Fibroblast of skin of left quadriceps (primary cell): ENCODE measurements around the gene MAST2.

Source experiments
- DNase-seq, 2 experiments: peaks; one replicate each; pipeline ENCODE4 v3.0.0-alpha.2; 2013; ENCODE audit warnings: low read depth in 2 of 2

MAST2 gene

DNA sequence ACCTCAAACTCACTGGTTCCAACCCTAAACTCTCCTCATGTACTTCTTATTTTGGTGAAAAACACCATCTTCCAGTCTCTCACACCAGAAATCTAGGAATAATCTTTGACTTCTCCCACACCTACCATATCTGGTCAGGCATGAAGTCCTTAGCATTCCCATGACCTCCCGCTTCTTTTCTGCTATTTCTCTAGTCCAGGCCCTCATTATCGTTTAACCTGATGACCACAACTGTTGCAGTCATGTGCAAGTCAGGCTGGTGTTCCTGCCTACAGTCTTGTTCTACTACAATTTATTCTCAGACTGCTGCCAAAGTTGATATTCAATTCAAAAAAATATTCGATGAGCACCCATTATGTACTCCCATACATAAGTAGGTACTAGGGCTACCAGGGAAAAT, 257.7 kb downstream of the MAST2 start:
- DNase-seq = no peak

DNA sequence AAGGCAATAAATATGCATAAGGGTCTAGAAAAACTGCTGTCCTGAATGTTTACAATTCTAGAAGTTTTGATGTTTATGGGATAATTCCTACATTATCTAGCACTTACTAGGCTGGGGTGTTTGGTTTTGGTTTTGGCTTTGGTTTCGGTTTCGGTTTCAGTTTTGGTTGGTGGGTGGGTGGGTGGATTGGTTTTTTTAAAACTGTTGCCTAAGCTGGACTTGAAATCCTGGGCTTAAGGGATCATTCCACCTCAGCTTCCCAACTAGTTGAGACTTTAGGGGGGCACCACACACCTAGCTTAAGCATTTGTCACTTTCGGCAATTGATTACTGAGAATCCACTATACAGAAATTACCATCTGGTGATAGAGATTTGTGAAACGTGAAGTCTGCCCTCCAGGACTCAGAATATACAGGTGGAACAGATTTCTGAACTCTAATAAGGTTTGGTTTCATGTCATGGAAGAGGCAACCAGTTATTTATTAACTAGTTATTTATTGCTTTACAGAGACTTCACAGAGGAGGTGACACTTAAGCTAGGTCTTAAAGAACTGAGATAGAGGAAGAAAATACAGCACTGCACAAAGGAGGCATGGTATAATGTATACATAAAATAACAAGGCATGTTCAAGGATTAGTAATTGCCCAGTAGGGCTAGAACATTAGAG, 259.4 kb downstream of the MAST2 start:
- no peak for DNase-seq

DNA sequence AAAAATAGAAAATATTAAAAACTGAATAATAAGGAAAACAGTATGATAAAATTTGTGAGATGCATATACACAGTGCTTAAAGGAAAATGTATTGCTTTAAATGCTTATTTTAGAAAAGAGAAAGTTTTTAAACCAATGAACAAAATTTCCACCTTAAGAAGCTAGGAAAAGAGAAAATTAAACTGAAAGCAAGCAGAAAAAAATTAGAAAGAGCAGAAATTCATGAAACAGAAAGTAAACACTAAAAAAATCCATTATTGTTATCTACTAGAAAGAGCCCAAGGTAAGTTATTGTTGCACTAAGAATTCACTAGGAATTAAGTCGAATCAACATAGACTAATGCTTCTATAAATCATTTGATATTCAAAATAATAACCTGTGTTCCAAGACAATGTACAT, 261.3 kb downstream of the MAST2 start:
- DNase-seq = no peak

DNA sequence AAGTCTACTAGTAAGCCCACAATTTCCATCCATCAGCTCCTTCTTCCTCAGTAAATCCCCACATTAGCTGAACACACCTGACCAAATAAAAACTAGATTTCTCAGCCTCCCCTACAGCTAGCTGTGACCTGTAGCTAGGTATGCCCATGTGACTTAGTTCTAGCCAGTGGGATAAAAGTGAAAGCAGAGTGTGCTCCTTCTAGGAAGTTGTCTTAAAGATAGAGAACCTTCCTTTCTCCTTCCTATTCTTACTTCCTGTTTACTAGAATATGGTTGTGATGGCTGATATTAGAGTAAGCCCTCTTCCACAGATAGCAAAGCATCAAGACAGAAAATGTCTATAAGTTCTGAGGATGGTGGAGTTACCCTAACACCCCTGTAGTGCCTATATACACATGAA, 262.0 kb downstream of the MAST2 start:
- DNase-seq = no peak

DNA sequence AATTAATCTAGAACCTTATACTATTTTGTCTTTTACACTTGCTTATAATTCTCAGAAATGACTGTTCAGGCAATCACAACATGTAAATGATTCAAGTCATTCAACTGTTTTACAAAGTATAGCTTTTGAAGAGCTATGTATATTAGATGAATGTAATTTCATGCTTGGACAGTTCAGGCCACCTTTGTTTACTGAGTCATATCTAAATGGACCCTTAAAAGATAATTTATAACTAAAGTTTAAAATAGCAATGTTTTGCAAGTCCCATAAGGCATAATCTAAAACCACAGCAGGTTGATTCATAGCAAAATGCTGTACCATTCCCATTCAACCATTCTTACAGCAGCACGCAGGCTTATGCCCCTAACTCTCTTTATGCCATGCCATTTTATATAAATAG, 264.2 kb downstream of the MAST2 start:
- no peak for DNase-seq

DNA sequence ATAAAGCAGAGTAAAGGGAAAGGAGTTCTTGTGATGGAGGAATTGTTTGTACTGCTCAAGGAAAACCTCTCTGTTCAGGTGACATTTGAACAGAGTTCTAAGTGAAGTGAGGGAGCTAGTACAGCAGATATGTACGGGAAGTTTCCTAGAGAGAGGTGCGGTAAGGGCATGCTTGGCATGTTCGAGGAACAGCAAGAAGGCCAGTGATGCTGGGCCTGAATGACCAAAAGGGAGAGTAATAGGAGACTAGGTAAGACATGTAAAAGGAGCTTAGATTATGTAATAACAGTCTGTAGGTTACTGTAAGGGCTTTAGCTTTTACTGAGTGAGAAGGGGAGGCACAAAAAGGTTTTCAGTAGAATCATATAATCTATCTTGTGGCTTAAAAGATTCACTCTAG, 265.1 kb downstream of the MAST2 start:
- DNase-seq = no peak

DNA sequence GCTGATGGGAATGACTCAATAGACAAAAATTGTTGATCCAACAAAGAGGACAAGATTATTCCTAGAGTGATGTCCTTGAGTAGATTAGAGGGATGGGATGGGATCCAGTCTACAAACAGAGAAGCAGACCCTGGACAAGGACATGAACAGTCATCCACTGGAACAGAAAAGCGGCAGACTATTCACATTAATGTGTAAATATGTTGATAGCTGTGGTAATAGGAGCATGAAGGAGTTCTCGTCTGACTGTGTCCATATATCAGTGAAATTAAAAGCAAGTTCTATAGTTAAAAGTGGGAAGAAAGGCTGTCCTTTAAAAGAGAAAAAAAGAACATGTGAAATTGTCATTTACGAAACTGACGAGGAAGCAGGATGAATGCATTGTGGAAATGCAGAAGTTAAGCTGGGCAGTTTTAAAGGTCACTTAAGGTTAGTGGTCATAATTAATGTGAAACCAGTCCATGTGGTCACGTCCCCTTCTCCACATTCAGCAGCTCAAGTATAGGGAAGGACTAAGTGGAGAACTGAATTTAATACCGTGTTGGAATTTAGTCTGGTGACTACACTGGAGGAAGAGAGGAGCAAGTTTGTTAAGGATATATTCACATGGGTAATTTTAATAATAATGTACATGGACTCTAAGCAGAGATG, 266.9 kb downstream of the MAST2 start:
- no peak for DNase-seq

DNA sequence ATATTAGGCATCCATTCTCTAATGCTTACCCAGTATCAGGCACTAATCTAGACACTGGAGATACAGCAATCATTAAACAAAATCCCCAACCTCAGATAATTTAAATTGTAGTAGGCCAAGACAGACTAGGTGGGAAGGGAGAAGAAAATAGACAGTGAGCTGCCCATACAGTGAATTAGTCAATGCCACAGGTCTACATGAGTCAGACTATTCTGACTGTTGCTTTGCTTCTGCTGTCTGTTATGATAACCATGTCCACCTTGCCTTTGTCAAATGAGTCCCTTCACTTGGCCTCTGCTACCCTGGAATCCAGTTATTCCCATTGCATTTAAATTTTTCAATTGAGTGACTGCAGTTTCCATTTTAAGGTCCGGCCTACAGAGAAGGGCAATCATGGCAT, 269.6 kb downstream of the MAST2 start:
- DNase-seq = no peak

DNA sequence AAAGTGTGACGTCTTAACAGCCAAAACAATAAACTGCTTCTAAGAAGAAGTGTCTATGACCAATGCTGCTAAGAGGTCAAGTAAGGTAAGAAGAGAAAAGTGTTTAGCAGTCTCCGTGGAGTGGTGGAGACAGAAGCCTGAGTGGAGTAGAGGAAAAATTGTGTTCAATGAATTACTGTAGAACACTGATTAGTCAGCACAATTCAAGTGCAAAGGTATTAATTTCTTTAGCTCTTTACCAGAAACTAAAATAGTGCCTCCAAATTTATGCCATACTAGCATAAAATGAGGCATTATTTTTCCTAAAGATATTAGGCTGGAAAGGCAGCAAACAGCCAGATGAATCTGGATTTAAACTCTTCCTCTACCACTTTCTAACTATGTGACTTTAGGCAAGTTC, 272.9 kb downstream of the MAST2 start:
- no peak for DNase-seq

DNA sequence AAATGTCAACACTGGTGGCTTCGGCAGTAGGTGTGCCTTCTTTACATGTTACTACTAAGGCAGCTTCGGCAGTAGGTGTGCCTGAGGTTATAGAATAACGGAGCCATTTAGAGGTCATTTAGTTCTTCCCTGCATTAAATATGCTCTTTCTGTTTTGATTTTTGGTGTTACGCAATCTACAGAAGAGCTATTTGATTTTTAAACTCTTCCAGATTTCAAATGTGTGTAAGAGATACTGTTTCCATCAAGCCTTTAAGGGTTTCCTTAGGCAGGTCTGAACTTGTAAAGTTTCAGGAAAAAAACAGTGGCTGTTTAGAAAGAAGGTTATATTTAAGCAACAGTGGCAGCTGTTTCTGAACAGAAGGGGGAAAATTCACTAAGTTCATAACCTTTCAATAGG, 274.2 kb downstream of the MAST2 start:
- DNase-seq = no peak

DNA sequence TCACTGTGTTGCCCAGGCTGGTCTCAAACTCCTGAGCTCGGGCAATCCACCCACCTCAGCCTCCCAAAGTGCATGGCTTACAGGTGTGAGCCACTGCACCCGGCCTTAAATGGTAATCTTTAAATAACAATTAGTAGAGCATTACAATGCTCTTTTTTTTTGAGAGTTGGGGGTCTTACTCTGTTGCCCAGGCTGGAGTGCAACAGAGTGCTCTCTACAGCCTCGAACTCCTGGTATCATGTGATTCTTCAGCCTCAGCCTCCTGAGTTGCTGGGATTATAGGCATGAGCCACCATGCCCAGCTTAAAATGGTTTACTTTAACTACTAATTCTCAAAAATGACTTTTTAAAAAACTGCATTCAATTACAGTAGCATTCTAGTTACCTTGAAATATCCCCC, 276.8 kb downstream of the MAST2 start:
- no peak for DNase-seq

DNA sequence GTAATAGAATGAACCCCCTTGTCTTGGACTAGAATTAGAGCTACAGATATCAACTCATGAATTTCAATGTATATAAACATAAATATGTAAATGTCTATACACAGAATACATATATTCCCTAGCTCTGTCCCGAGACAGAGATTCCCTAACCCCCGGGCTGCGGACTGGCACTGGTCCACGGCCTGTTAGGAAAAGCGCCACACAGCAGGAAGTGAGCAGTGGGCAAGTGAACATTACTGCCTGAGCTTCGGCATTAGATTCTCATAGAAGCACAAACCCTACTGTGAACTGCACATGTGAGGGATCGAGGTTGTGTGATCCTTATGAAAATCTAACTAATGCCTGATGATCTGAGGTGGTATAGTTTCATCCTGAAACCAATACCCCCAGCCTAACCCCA, 277.8 kb downstream of the MAST2 start:
- no peak for DNase-seq

DNA sequence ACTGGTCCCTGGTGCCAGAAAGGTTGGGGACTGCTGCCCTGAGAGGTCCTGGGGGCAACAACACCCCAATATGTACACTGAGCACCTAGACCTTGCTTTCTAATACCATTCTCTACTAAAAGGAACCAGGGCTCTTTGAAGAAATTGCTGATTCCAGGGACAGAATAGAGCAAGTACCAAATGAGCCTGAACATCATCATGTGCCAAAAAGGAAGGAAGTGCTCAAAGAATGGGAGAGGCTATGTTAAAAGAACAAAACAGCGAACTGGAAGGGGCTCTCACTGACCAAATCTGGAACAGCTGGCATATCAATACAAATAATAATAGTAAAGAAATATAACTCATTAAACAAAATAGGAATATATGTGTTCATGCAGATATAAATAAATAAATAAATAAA, 278.2 kb downstream of the MAST2 start:
- no peak for DNase-seq

DNA sequence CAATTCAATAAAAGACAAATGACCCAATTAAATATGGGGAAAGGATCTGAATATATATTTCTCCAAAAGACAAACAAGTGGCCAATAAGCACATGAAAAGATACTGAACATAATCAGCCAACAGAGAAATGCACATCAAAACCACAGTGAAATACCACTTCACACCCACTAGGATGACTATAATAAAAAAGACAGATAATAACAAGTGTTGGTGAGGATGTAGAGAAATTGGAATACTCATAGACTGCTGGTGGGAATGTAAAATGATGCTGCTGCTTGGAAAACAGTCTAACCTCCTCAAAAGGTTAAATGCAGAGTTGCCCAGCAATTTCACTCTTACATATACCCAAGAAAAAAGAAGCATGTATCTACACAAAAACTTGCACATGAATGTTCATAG, 280.2 kb downstream of the MAST2 start:
- DNase-seq = no peak

DNA sequence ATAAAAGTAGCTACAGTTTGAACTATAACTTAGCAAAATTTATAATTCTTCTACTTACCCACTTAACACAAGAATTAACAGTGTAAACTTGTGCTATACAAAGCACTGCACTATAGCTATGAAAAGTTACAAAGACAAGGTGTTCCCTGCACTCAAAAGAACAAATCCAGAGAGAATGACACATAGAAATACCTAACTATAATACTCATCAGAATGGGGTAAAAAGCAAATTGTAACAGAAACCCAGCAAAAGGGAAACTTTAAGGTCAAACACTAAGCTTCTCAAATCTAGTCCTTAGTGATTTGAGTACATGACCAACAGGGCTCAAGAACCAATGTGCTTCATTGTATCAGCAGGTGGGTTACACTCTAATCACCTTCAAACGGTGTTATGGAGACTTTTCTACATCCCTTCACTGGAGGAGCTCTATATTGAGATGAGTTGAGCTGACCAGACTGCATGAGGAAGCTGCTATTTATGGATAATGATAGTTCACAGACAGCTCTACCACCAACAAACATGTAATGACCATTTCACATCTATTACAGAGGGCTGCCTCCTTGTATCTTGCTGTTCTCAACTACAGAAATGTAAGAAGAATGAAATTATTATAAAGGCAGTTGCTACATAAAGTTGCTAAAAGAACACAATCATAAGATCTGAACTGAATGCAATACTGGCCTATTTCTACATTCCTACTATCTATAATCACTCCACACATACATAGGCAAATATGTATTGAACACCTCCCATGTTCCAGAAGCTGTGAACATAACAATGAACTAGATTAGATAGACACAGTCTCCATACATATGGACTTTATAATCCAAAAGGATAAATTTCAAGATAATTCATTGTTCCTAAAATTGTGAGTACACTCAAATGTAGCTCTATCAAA, 281.4 kb downstream of the MAST2 start:
- DNase-seq = no peak
